ENCODE measurements around the gene NKX2-1. TPM values are rescaled to one million over a fixed set of nuclear protein-coding genes. Genes with fewer than 3 reads are reported as not detected.

Gene NKX2-1
- total and polyA plus RNA-seq, 10 of the 15 experiments (the other 5 are each of a cell fraction or from before 2014, with no cell fraction given): 0.03 TPM; not detected in 9

DNA sequence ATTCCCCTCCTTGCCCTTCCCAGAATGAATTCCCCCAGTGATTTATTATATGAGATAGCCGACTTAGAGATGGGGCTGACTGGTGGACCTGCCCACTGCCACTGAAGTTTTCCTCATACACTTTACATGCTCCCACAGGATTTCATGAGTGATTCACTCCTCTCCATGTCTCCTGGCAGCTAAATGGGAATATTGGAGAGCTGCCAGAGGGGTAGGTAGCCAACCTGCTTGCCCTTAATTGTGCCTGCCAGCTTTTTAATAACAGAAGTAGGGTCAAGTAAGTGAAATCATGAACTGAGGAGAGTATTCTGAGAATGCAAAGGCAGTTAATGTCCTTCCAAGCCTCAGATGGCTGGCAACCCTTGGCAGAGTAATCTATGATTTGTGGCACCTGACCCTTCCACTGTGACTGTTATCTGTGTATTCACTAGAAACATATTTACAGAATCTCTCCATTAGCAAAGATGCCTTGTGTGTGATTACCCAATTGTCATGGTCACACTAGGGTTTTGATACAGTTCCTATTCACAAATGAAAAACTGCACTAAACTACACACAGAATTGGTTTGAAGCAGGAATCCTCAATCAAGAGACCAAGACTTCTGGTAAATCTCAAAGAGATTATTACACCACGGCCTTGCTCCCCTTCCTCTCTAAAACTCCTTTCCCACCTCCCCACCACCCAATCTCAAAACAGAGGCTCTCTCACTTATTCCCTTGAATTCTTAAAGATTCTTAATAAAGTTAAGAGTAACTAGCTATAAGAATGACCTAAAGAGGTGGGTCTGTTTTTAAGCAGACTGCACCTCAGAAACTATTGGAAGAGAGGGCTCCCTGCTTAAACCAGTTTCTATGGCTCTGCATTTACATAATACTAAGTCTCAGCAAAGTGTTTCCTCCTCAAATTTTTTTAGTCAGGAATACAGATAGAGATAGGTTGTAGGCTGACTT is 17.2 kb downstream of the NKX2-1 start:
- TF ChIP-seq, protein P1, sequence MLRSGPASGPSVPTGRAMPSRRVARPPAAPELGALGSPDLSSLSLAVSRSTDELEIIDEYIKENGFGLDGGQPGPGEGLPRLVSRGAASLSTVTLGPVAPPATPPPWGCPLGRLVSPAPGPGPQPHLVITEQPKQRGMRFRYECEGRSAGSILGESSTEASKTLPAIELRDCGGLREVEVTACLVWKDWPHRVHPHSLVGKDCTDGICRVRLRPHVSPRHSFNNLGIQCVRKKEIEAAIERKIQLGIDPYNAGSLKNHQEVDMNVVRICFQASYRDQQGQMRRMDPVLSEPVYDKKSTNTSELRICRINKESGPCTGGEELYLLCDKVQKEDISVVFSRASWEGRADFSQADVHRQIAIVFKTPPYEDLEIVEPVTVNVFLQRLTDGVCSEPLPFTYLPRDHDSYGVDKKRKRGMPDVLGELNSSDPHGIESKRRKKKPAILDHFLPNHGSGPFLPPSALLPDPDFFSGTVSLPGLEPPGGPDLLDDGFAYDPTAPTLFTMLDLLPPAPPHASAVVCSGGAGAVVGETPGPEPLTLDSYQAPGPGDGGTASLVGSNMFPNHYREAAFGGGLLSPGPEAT (IDR thresholded peaks at IDR 0.05; ENCODE audit: low read depth): no peak
- TF ChIP-seq, protein P2, sequence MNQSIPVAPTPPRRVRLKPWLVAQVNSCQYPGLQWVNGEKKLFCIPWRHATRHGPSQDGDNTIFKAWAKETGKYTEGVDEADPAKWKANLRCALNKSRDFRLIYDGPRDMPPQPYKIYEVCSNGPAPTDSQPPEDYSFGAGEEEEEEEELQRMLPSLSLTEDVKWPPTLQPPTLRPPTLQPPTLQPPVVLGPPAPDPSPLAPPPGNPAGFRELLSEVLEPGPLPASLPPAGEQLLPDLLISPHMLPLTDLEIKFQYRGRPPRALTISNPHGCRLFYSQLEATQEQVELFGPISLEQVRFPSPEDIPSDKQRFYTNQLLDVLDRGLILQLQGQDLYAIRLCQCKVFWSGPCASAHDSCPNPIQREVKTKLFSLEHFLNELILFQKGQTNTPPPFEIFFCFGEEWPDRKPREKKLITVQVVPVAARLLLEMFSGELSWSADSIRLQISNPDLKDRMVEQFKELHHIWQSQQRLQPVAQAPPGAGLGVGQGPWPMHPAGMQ (IDR thresholded peaks at IDR 0.05; ENCODE audit: borderline replicate concordance): no peak
- TF ChIP-seq ZBTB40 (IDR thresholded peaks at IDR 0.05; ENCODE audit: borderline replicate concordance) (no peak), CBX5 (IDR thresholded peaks at IDR 0.05; ENCODE audit: low read depth) (no peak), LARP7 (IDR thresholded peaks at IDR 0.05) (no peak), SMARCA5 (IDR thresholded peaks at IDR 0.05) (no peak), RELA (IDR thresholded peaks at IDR 0.05; ENCODE audit: borderline replicate concordance, partially characterized antibody) (no peak), IKZF2 (IDR thresholded peaks at IDR 0.05) (no peak), CHD2 (IDR thresholded peaks at IDR 0.05; ENCODE audit: borderline replicate concordance, low read depth, low read length) (no peak), RB1 (IDR thresholded peaks at IDR 0.05; ENCODE audit: borderline replicate concordance) (no peak)
- BruUV-seq (replicated peaks): no TSS peak
- Histone ChIP-seq H3K27ac (ENCODE audit: control insufficient read depth, insufficient read depth) (no peak overlapping the region), H3K4me1 (ENCODE audit: control insufficient read depth, insufficient read depth, low read length) (no peaks in the 10 kb centered on the region), H3K79me2 (ENCODE audit: control insufficient read depth, insufficient read depth, low read length) (no peaks in the 10 kb centered on the region), H3K4me2 (ENCODE audit: control insufficient read depth, insufficient read depth) (no peak overlapping the region), H3K9me3 (replicated peaks; ENCODE audit: control insufficient read depth, insufficient read depth, low read length) (no peaks in the 10 kb centered on the region), H3K9ac (ENCODE audit: control insufficient read depth, insufficient read depth, low read length) (no peak overlapping the region), H3K27me3 (replicated peaks in 1 of 2; ENCODE audit: control insufficient read depth in 2 of 2, insufficient read depth in 2 of 2, low read length in 1 of 2) (peaks cover 2 to 5% of the 10 kb centered on the region in 2 experiments; a peak in 3 of 4 replicates), H3K4me3 (no peak overlapping the region), H2AFZ (ENCODE audit: control insufficient read depth, low read depth, low read length) (no peak overlapping the region), H3K36me3 (ENCODE audit: control insufficient read depth in 2 of 2, insufficient read depth in 2 of 2, low read length in 1 of 2) (no peaks in the 10 kb centered on the region), H4K20me1 (ENCODE audit: control insufficient read depth, insufficient read depth) (no peaks in the 10 kb centered on the region)
- ChIA-PET RAD21 (ENCODE audit: unreplicated experiment) (no interaction called here), SMC1A (ENCODE audit: uncharacterized antibody, unreplicated experiment) (interaction anchor here (0.8 kb wide), 1 partner anchor 52 kb away, joined by 3 read pairs; no protein-coding TSS in a partner anchor), CTCF (no interaction called here), POLR2A (no interaction called here)
- no peak for DNase-seq (ENCODE audit: low read depth, low spot score)
- in situ Hi-C loops (cut with MboI): no loop called here
- no peak for ATAC-seq
- WGBS (ENCODE audit: insufficient coverage, insufficient replicate concordance, low lambda C conversion rate, missing lambda C conversion rate): 0% methylated on average over 2 of the region's 2 CpGs
- intact Hi-C loops (cut with micrococcal nuclease; ENCODE audit: unreplicated experiment): no loop called here
- FAIRE-seq: no peak

All from GM12878 (cell line).